ENCODE measurements around the gene AMMECR1.

The AMMECR1 gene

GRCh38 chrX:110327336-110327735 is 9.5 kb upstream of the AMMECR1 start:
- TF ChIP-seq CTCF (IDR thresholded peaks at IDR 0.05): no peak
- no peaks in the 10 kb centered on the region for H3K27me3 ChIP-seq (ENCODE audit: control insufficient read depth, insufficient read depth, low read length)

GRCh38 chrX:110326712-110327111 is 8.8 kb upstream of the AMMECR1 start:
- Histone ChIP-seq H3K36me3 (ENCODE audit: control insufficient read depth, insufficient read depth, low read length) (no peaks in the 10 kb centered on the region), H3K9me3 (ENCODE audit: control insufficient read depth, low read length) (no peaks in the 10 kb centered on the region), H3K4me3 (ENCODE audit: low read depth, low read length) (no peak overlapping the region), H3K4me1 (no peaks in the 10 kb centered on the region), H3K79me2 (no peaks in the 10 kb centered on the region), H3K27me3 (ENCODE audit: control insufficient read depth, insufficient read depth, low read length) (no peaks in the 10 kb centered on the region), H2AFZ (no peak overlapping the region), H3K27ac (no peak overlapping the region), H3K4me2 (ENCODE audit: low read length) (no peak overlapping the region), H3K9ac (no peak overlapping the region)
- TF ChIP-seq CTCF (IDR thresholded peaks at IDR 0.05): no peak

More at GRCh38 chrX:110327336-110327735, 9.5 kb upstream of the AMMECR1 start:
- no peak overlapping the region for H3K4me3 ChIP-seq (ENCODE audit: low read depth, low read length)
- no peak overlapping the region for H3K27ac ChIP-seq
- H3K9me3 ChIP-seq (ENCODE audit: control insufficient read depth, low read length): no peaks in the 10 kb centered on the region
- no peaks in the 10 kb centered on the region for H3K36me3 ChIP-seq (ENCODE audit: control insufficient read depth, insufficient read depth, low read length)
- no peaks in the 10 kb centered on the region for H3K4me1 ChIP-seq
- no peak overlapping the region for H3K9ac ChIP-seq
- no peak overlapping the region for H2AFZ ChIP-seq
- H3K4me2 ChIP-seq (ENCODE audit: low read length): no peak overlapping the region
- H3K79me2 ChIP-seq: no peaks in the 10 kb centered on the region

GRCh38 chrX:110322603-110323002 is 4.7 kb upstream of the AMMECR1 start:
- Histone ChIP-seq H3K4me3 (ENCODE audit: low read depth, low read length) (no peak overlapping the region), H3K4me2 (ENCODE audit: low read length) (no peak overlapping the region), H3K79me2 (no peaks in the 10 kb centered on the region), H2AFZ (no peak overlapping the region), H3K27ac (no peak overlapping the region), H3K9me3 (ENCODE audit: control insufficient read depth, low read length) (no peaks in the 10 kb centered on the region), H3K27me3 (ENCODE audit: control insufficient read depth, insufficient read depth, low read length) (no peaks in the 10 kb centered on the region), H3K9ac (no peak overlapping the region), H3K4me1 (no peaks in the 10 kb centered on the region), H3K36me3 (ENCODE audit: control insufficient read depth, insufficient read depth, low read length) (no peaks in the 10 kb centered on the region)
- TF ChIP-seq CTCF (IDR thresholded peaks at IDR 0.05): no peak

GRCh38 chrX:110321670-110322069 is 3.8 kb upstream of the AMMECR1 start:
- H3K27ac ChIP-seq: no peak overlapping the region
- TF ChIP-seq CTCF (IDR thresholded peaks at IDR 0.05): no peak
- H3K9me3 ChIP-seq (ENCODE audit: control insufficient read depth, low read length): no peaks in the 10 kb centered on the region
- no peaks in the 10 kb centered on the region for H3K36me3 ChIP-seq (ENCODE audit: control insufficient read depth, insufficient read depth, low read length)
- no peak overlapping the region for H3K4me2 ChIP-seq (ENCODE audit: low read length)
- no peaks in the 10 kb centered on the region for H3K4me1 ChIP-seq
- no peaks in the 10 kb centered on the region for H3K27me3 ChIP-seq (ENCODE audit: control insufficient read depth, insufficient read depth, low read length)
- H2AFZ ChIP-seq: no peak overlapping the region
- H3K79me2 ChIP-seq: no peaks in the 10 kb centered on the region
- no peak overlapping the region for H3K9ac ChIP-seq
- H3K4me3 ChIP-seq (ENCODE audit: low read depth, low read length): no peak overlapping the region

GRCh38 chrX:110321081-110321480 is 3.2 kb upstream of the AMMECR1 start:
- no peaks in the 10 kb centered on the region for H3K9me3 ChIP-seq (ENCODE audit: control insufficient read depth, low read length)
- no peak overlapping the region for H3K9ac ChIP-seq
- no peaks in the 10 kb centered on the region for H3K36me3 ChIP-seq (ENCODE audit: control insufficient read depth, insufficient read depth, low read length)
- H3K4me3 ChIP-seq (ENCODE audit: low read depth, low read length): no peak overlapping the region
- no peak overlapping the region for H2AFZ ChIP-seq
- no peaks in the 10 kb centered on the region for H3K27me3 ChIP-seq (ENCODE audit: control insufficient read depth, insufficient read depth, low read length)
- no peaks in the 10 kb centered on the region for H3K4me1 ChIP-seq
- H3K4me2 ChIP-seq (ENCODE audit: low read length): no peak overlapping the region
- no peak for TF ChIP-seq CTCF (IDR thresholded peaks at IDR 0.05)
- H3K27ac ChIP-seq: no peak overlapping the region
- H3K79me2 ChIP-seq: no peaks in the 10 kb centered on the region
